GM21367 (cell line): ENCODE results near the gene TTYH1.
"Not testable (repeated sequence)": the region's sequence is repeated elsewhere in the genome, so short reads cannot be mapped to it uniquely, and the experiment has no call there.

ENCODE experiments used
- ATAC-seq: cut with Tn5 transposase; IDR thresholded peaks from one replicate; pipeline ENCODE4 v1.9.1; 2021; ENCODE audit not compliant: unreplicated experiment

TTYH1 gene

GRCh38 chr19:54439174-54439851 lies 24.0 kb downstream of the TTYH1 start:
- ATAC-seq, result no peak

GRCh38 chr19:54440641-54441040 lies 25.4 kb downstream of the TTYH1 start:
- ATAC-seq, result no peak

GRCh38 chr19:54444737-54445136 lies 29.5 kb downstream of the TTYH1 start:
- ATAC-seq, result no peak

- ATAC-seq, result not testable (repeated sequence)
These were observed 31.1 kb downstream of the TTYH1 start for GRCh38 chr19:54446349-54446748.

GRCh38 chr19:54448040-54448773 lies 32.9 kb downstream of the TTYH1 start:
- ATAC-seq, result no peak

- peak; percentile 69 for ATAC-seq
These were observed 33.8 kb downstream of the TTYH1 start, which contains the start of gene LENG8 for GRCh38 chr19:54448774-54449700. Gene LENG8 (plus strand): TSS chr19:54449199. CDS start chr19:54451345, 2,146 bp downstream.

- ATAC-seq, result no peak
These were observed 34.4 kb downstream of the TTYH1 start for GRCh38 chr19:54449701-54450069.

GRCh38 chr19:54451331-54451871 lies 36.1 kb downstream of the TTYH1 start:
- no peak for ATAC-seq

- ATAC-seq, result no peak
These were observed 36.7 kb downstream of the TTYH1 start for GRCh38 chr19:54451997-54452396.

GRCh38 chr19:54452626-54453025 lies 37.4 kb downstream of the TTYH1 start:
- no peak for ATAC-seq

- no peak for ATAC-seq
These were observed 38.9 kb downstream of the TTYH1 start for GRCh38 chr19:54453921-54454780.

- no peak for ATAC-seq
These were observed 39.8 kb downstream of the TTYH1 start for GRCh38 chr19:54454781-54455675.

GRCh38 chr19:54455786-54456422 lies 40.6 kb downstream of the TTYH1 start:
- no peak for ATAC-seq

- no peak for ATAC-seq
These were observed 41.4 kb downstream of the TTYH1 start for GRCh38 chr19:54456423-54457373.

GRCh38 chr19:54457773-54458647 lies 42.7 kb downstream of the TTYH1 start:
- no peak for ATAC-seq

GRCh38 chr19:54458648-54459281 lies 43.5 kb downstream of the TTYH1 start:
- no peak for ATAC-seq
